SK-N-SH treated with all-trans-retinoic acid at 6 μM for 48 hours (cell line): ENCODE results near the gene DAB1.

Experiments used
- ATAC-seq: fragments of 200-7000 bp; cut with Tn5 transposase; 3 replicates; pipeline ENCODE4 v1.9.1; 2020; ENCODE audit warnings: mild to moderate bottlenecking, moderate library complexity
- ARNTL ChIP-seq: fragments of 450-650 bp; formaldehyde crosslinking; IDR thresholded peaks from 2 replicates; pipeline ENCODE4 v1.5.0; 2020; ENCODE audit warnings: low read depth, mild to moderate bottlenecking, moderate library complexity, borderline replicate concordance
- CREB5 ChIP-seq: fragments of 250-450 bp; sonication (Bioruptor Pico); IDR thresholded peaks from 2 replicates; pipeline ENCODE4 v1.5.1; 2020; ENCODE audit warnings: low read depth, mild to moderate bottlenecking, moderate library complexity
- CSDC2 ChIP-seq: fragments of 250-450 bp; sonication (Bioruptor Pico); IDR thresholded peaks from 2 replicates; pipeline ENCODE4 v1.5.0; 2020; ENCODE audit warnings: mild to moderate bottlenecking, moderate library complexity
- CSRNP3 ChIP-seq: fragments of 250-450 bp; sonication (Bioruptor Pico); IDR thresholded peaks from 2 replicates; pipeline ENCODE4 v1.5.1; 2021; ENCODE audit warnings: mild to moderate bottlenecking, moderate library complexity
- ESRRG ChIP-seq: fragments of 250-450 bp; sonication (Bioruptor Pico); IDR thresholded peaks from 2 replicates; pipeline ENCODE4 v1.6.1; 2021; ENCODE audit warnings: mild to moderate bottlenecking
- OSR1 ChIP-seq: fragments of 250-450 bp; sonication (Bioruptor Pico); IDR thresholded peaks from 2 replicates; pipeline ENCODE4 v1.8.0; 2022; ENCODE audit warnings: moderate library complexity, mild to moderate bottlenecking, inconsistent platforms
- PATZ1 ChIP-seq: fragments of 250-450 bp; sonication (Bioruptor Pico); IDR thresholded peaks from 2 replicates; pipeline ENCODE4 v1.8.0; 2020; ENCODE audit warnings: mild to moderate bottlenecking, moderate library complexity, borderline replicate concordance
- POU6F1 ChIP-seq: fragments of 250-450 bp; sonication (Bioruptor Pico); IDR thresholded peaks from 2 replicates; pipeline ENCODE4 v1.8.0; 2021; ENCODE audit warnings: low read depth, mild to moderate bottlenecking, moderate library complexity, borderline replicate concordance
- SNAI2 ChIP-seq: fragments of 250-450 bp; sonication (Bioruptor Pico); IDR thresholded peaks from 2 replicates; pipeline ENCODE4 v1.5.0; 2020; ENCODE audit warnings: mild to moderate bottlenecking, moderate library complexity
- TCF4 ChIP-seq: fragments of 250-450 bp; sonication (Bioruptor Pico); IDR thresholded peaks from 2 replicates; pipeline ENCODE4 v1.8.0; 2021; ENCODE audit warnings: mild to moderate bottlenecking, moderate library complexity, borderline replicate concordance
- TOX ChIP-seq: fragments of 250-450 bp; sonication (Bioruptor Pico); IDR thresholded peaks from 2 replicates; pipeline ENCODE4 v1.8.0; 2021; ENCODE audit warnings: mild to moderate bottlenecking, moderate library complexity, borderline replicate concordance
- TSHZ2 ChIP-seq: fragments of 250-450 bp; sonication (Bioruptor Pico); IDR thresholded peaks from 2 replicates; pipeline ENCODE4 v1.5.0; 2020; ENCODE audit warnings: mild to moderate bottlenecking, moderate library complexity
- ZC3H10 ChIP-seq: fragments of 250-450 bp; sonication (Bioruptor Pico); IDR thresholded peaks from 2 replicates; pipeline ENCODE4 v1.5.1; 2021; ENCODE audit warnings: mild to moderate bottlenecking, moderate library complexity
- ZFP30 ChIP-seq: fragments of 450-650 bp; formaldehyde crosslinking; IDR thresholded peaks from 2 replicates; pipeline ENCODE4 v1.5.0; 2022; ENCODE audit warnings: mild to moderate bottlenecking, moderate library complexity
- ZNF565 ChIP-seq: fragments of 450-650 bp; formaldehyde crosslinking; conservative IDR thresholded peaks from 2 replicates; pipeline ENCODE4 v1.5.0; 2020; ENCODE audit warnings: low read depth, mild to moderate bottlenecking, moderate library complexity
- ZNF70 ChIP-seq: fragments of 450-650 bp; formaldehyde crosslinking; IDR thresholded peaks from 2 replicates; pipeline ENCODE4 v1.5.0; 2020; ENCODE audit warnings: mild to moderate bottlenecking, moderate library complexity
- ZNF8 ChIP-seq: fragments of 450-650 bp; formaldehyde crosslinking; IDR thresholded peaks from 2 replicates; pipeline ENCODE4 v1.5.0; 2020; ENCODE audit warnings: mild to moderate bottlenecking, moderate library complexity

Gene DAB1

GRCh38 chr1:57111175-57111574 is 312.7 kb downstream of the DAB1 start:
- no peak for ATAC-seq
- no peak for TF ChIP-seq TSHZ2
- no peak for TF ChIP-seq CSDC2 (CRISPR knock-in tag)
- TF ChIP-seq ESRRG (CRISPR knock-in tag): no peak
- TF ChIP-seq ARNTL (CRISPR knock-in tag): no peak
- no peak for TF ChIP-seq SNAI2 (CRISPR knock-in tag)
- no peak for TF ChIP-seq ZNF565 (CRISPR knock-in tag)
- TF ChIP-seq OSR1: no peak
- no peak for TF ChIP-seq ZNF8 (CRISPR knock-in tag)
- TF ChIP-seq CSRNP3: no peak

- ATAC-seq: no peak
- TF ChIP-seq TCF4 (CRISPR knock-in tag) (no peak), ZFP30 (CRISPR knock-in tag) (no peak), ZC3H10 (CRISPR knock-in tag) (no peak), ZNF8 (CRISPR knock-in tag) (no peak), TSHZ2 (no peak), SNAI2 (CRISPR knock-in tag) (no peak), ZNF565 (CRISPR knock-in tag) (no peak), POU6F1 (no peak), CSRNP3 (no peak), OSR1 (no peak), CSDC2 (CRISPR knock-in tag) (no peak), TOX (CRISPR knock-in tag) (no peak), ESRRG (CRISPR knock-in tag) (no peak), PATZ1 (CRISPR knock-in tag) (no peak), ZNF70 (CRISPR knock-in tag) (no peak), CREB5 (no peak), ARNTL (CRISPR knock-in tag) (no peak)
Observed at GRCh38 chr1:57109883-57110282, 314.0 kb downstream of the DAB1 start.
